ENCODE results near the gene VENTX.

VENTX gene

DNA sequence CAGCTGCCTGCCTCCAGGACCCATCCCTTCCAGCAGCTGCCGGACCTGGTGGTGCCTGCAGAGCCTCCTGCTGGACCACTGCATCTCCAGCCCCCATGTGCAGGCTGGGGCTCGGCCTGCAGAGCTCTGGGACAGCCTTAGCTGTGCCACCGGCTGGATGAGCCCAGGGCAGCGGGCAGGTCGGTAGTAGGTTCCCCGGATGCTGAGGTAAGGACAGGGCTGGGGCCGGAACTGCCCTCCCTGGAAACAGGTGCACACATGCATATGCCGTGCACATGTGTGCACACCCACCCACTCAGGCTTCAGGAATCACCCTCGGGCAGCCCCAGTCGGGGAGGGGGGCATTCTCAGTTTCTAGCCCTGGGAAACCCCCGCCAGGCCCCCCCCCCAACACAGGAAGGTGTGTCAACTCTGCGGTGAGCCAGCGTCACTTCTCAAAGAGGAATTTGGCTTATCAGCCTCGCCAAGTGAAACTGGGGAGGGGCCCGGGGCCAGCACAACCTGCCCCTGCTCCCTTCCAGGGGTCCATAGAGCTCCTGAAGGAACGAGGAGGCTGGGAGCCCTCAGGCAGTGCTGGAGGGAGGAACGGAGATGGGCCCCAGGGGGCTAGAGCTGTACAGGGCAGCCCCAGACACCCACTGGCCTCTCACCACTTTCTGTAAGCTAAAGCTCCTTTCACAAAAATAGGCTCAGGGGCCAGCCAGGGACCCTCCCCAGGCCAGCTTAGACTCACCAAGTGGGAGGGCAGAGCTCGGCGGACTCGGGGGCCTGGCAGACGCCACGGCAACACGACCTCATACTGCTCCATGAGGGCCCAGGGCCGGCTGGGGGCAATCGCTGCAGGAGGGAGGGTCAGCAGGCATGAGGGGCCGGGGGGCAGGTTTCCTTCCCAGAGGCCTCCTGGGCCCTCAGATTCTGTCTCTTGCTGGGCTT, 37.4 kb downstream of the VENTX start:
- DNase-seq: no peak

DNA sequence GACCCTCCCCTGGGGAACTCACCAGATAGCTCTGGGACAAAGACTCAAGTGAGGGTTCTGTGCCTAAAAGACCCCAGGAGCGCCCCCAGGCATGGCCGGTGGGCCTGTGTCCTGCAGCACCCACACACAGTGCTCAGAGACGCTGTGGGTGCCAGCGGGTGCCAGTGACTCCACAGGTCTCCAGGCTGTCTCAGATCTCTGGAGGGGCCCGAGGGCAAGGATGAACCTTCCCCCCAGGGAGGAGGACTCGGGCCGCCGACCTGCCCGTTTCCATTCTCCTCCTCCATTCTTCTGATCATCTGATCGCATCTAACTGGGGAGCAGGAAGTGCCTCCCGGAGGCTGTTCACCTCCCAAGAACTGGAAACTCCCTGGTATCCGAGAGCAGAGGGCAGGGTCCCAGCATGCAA, 38.0 kb downstream of the VENTX start:
- no peak for DNase-seq

DNA sequence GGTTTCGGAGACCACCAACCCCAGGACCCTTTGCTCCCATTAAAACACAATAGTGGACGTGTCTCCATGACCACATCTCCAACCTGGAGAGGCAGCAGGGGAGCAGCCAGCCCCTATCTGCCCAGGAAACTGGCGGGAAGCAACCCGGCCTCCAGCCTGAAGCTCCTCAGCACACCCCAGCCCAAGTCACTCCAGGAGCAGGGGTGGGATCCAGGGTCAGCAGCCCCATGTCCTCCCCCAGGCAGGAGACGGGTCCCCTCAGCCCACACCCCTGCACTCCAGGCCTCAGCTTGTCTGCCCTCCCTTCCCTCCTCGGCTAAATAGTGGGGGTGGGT, 38.4 kb downstream of the VENTX start:
- no peak for DNase-seq

DNA sequence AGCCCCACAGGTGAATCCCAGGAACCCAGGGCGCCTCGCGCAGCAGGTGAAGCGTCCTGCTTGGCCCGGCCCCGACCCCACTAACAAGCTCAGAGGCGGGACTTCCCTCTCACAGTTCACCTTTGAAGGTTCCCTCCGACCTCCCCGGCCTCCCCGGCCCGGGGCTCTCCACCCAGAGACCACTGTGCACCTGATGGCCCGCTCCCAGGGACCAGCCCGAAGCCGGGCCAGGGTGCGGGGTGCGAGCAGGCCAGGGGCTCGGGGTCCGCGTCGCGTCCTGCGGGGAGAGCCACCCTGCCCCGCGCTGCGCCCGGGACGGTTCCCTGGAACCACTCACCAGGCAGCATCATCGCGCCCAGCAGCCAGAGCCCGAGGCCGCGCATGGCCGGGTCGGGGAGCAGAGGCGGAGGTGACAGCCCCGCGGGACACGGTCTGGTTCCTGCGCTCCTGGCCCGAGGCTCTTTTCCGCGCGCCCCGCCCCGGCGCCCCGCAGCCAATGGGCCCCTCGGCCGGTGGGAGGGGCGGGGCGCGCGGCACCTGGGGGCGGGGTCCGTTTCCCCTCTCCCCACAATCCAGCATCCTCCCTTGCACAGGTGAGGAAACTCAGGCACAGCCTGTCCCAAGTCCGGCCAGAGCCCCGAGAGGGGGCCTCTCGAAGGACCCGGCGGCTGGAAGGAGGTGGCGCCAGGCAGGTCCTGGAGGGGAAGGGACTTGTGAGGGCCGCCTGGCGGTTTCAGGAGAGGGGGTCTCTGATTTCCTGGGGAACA, 39.0 kb downstream of the VENTX start, which contains the start of gene ADAM8:
ADAM8 (minus strand) TSS at position 434 of the 767 bp plus-strand sequence; CDS start at position 383, 51 bp downstream.
- DNase-seq: no peak

DNA sequence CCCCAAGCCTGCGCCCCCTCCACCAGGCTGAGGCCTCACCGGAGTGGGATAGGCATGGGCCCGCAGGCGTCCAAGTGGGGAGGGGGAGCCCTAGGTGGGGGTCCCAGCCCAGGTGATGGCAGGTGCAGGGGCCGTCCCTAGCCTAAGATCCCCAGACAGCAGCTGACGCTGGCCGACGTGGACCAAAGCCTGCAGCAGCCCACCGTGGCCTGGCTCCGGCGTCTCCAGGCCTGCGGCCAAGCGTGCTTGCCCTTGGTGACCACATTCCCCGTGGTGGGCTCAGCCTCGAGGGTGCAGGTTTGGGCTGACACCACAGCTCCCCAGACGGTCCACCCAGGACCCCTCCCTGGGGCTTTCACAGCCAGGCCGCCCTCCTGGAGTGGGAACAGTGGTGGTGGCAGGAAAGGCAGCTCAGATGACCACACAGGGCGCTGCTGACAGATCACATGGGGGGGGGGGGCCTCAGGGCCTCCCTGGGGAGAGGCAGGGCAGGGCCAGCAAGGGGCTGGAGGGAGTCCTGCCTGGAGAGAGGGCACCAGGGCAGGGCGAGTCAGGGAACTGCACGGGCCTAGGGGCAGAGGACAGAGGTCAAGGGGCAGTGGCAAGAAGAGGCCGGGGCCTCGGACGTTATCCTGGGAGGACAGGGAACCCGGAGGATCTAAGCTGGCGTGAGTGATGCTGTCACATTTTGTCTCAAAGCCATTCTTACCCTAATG, 39.8 kb downstream of the VENTX start:
- no peak for DNase-seq

DNA sequence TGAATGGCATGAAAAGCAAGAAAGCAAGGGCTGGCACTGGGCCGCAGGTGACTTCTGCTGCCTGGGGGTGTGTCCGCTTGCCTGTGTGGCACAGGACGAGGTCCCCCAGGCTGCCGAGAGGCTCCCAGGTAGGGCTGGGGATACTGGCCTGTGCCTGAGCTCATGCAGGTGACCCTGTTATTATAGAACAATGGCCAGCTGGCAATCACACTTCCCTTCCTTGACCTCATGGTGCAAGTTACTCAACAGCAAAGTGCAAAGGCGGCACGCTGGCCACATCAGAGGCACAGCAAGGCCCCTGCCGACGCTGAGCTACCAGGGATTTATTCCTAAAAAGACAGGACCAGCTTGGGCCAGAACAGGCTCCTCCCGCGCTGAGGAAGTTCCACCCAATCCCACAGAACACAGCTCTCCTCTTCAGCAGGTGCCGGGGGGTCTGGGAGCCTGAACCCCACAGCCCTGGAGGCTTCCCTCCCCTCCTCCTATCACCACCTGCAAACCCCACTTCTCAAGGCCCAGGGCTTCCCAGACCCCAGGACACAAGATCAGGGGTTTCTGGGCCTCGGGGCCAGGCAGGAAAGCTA, 40.4 kb downstream of the VENTX start:
- no peak for DNase-seq

DNA sequence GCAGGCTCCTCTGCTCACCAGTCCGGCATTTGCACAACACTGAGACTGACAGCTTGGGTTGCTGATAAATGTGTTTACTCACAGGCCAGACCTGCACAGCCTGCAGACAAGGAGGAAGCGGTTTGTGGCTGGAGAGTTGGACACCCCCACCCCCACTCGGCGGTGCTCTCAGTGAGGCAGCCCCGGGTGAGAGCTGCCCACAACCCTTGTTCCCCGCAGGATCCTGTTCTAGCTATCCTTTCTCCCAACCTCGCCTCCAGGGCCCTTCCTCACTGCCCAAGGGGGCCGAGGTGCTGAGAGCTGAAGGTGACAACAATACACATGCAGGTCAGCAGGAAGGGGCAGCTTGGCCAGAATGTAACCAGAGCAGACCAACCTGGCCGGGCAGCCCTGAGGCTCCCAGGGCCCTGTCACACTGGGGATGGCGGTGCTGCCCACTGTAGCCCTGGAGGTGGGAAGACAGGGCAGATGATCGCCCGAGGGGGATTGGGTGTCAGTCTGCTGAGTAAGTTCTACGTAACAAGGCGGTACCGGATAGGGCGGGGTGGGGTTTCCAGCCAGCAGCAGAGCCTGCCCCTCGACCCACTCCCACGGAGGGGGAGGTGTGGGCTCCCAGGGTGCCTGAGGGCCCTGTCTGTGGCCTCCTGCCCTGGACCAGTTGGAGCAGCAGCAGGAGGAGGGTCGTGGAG, 41.1 kb downstream of the VENTX start:
- no peak for DNase-seq

DNA sequence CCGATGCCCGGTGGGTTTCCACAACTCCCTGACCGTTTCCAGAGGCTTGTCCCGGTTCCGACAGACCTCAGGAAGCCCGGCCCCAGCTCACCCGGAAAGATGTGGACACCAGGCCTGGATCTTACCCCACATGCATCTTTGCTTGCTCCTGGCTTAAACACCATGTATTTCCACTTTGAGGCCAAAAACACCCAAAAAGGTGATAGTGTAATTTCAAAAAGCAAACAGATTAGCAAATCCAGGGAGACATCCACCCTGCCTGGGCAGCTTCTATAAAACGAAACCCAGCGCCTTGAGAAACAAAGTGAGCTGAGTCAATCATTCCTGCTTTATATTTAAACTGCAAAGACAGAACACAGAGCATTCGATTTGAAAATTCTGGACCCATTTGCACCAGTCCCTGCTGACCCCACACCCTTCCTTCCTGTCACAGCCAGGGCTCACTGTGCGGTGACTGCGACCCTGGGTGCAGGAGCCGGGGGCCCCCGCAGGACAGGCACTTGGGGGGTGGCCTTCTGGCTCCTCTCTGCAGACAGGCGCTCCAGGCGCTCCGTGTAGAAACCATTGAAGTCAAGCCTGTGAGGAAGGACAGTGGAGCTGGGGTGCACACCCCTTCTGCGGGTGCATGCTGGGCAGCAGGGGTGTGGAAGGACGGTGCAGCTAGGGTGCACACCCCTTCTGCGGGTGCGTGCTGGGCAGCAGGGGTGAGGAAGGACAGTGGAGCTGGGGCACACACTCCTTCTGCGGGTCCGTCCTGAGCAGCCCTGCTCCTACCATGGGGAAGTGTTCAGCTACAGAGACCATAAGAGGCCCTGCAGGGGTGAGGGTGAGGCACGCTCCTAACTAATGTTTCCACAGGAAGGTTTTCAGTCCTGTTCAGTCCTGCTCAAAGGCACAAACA, 41.9 kb downstream of the VENTX start:
- DNase-seq: no peak

DNA sequence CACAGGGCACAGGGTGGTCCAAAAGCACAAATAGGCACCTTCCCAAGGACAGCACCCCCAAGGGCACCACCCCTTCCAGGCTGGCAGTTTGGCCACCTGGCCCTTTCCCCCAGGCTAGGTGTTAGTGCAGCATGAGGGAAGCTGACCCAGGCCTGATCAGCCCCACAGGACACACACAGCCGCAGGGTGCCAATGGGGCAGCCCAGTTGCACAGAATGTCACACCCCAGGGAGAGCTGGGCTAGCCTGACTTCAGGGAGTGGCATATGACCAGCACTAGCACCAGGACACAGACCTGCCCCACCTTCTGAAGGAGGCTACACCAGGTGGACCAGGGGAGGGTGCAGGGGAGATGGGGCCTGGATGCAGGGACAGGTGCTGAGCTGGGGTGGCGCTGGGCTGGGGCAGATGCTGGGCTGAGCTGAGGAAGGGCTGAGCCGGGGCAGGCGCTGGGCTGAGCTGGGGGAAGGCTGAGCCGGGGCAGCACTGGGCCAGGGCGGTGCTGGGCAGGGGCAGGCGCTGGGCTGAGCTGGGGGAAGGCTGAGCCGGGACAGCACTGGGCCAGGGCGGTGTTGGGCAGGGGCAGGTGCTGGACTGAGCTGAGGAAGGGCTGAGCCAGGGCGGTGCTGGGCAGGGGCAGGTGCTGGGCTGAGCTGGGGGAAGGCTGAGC, 42.9 kb downstream of the VENTX start:
- DNase-seq: no peak

DNA sequence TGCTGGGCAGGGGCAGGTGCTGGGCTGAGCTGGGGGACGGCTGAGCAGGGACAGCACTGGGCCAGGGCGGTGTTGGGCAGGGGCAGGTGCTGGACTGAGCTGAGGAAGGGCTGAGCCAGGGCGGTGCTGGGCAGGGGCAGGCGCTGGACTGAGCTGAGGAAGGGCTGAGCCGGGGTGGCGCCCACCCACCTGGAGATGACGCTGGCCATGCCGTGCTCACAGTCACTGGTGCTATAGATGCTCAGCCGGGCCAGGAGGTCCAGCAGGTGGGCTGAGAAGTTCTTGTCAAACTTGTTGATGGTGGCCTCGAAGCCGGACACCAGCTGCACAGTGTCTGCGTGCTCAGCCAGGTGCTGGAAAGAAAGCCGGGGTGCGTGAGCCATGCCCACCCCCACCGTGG, 43.4 kb downstream of the VENTX start:
- no peak for DNase-seq

DNA sequence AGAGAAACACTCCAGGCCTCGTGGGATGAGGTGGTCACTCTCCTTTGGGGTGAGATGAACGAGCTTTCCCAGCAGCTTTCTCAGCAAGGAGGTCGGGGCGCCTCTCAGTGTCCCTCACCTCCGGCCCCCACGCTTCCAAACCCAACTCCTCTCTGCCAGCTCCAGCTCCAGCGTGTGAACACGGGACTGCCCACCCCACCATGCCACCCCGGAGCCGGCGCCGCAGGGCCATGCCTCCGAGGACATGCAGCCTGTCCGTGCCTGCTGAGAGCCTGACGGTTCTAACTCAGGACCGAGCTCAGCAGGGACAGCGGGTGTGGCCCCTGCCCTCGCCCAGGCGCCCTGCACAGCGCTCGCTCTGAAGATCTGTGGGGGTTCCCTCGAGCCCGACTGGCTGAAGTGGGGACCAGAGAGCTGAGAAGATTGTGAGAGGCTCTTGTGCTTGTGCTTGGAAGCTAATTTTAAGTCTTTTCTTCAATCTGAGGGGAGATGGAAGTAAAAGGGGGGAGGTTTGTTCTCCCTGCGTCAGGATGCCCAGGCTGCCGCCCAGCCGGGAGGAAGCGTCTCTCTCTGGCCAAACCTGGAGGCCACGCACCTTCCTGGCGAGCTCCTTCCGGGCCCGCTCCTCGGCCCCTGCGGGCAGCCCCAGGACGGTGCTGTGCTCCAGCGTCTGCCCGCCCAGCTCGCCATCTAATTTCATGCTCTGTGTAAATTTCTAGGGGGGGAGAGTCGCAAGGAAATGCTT, 44.1 kb downstream of the VENTX start:
- no peak for DNase-seq

DNA sequence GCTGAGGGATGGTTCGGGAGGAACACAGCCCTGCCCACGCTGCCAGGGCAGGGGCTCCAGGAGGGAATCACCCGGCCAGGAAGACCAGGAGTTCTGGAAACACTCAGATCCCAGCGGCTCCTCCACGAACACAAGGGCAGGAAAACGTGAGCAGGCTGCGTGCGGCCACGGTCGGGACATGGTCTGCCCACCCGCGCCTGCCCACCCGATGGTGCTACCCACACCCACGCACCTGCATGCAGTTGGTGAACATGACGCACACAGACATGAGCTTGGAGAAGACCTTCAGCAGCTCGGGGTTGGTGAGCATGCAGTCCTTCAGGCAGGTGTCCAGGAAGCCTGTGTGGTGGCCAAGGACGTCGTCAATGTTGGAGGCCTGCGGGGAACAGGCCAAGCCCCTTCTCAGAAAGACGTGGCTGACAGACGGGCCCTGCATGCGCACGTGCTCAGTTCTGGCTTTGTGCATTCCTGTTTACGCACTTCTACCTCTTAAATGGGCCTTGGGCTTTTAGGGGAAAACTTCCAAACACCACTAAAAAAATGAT, 45.3 kb downstream of the VENTX start:
- DNase-seq: no peak

DNA sequence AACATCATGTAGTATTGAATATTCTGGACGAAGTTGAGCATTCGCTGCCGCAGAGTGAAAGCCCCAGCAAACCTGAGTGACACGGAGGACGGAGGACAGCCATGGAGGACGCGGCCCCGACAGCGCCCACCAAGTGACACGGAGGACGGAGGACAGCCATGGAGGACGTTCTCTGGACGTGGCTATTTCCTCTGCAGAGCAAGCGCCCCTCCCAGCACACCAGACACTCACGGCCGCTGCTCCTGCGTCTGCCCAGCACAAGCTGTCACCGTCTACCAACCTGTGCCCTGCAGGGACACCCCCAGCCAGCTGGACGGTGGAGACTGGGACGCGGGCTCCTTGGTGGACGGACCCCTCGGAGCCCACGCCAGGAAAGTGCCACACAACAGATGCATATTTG, 46.3 kb downstream of the VENTX start:
- no peak for DNase-seq

DNA sequence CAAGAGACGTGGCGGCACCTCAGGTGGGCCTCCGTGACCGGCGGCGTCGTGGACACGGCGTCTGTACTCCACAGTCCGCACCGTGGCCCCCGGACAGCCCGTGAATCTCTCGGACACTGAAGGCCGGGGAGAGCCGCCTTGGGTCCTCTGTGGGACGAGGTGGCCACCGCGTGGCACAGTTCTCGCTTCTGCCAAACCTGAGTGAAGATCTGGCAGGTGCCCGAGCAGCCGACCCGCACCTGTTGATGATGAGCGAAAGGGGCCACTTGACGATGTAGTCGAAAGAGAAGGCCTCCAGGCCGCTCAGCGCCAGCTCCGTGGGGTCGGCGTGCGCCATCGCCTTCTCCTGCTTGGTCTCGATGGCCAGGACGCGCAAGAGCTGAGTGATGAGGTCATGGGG, 47.6 kb downstream of the VENTX start:
- no peak for DNase-seq

DNA sequence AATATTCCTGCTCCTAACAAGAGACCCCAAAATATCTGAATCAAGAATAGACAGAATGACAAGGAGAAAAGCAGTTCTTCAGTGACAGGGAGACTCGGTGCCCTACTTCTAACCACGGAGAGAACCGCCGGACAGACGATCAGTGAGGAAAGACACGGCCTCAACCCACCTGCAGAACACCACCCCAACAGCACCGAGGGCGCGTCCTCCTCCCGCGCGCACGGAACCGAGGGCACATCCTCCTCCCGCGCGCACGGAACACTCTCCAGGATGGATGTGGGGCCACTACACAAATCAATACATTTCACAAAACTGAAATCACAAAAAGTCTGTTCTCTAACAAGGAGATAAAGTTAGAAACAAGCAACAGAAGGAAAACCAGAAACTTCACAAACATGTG, 48.7 kb downstream of the VENTX start:
- DNase-seq: no peak

DNA sequence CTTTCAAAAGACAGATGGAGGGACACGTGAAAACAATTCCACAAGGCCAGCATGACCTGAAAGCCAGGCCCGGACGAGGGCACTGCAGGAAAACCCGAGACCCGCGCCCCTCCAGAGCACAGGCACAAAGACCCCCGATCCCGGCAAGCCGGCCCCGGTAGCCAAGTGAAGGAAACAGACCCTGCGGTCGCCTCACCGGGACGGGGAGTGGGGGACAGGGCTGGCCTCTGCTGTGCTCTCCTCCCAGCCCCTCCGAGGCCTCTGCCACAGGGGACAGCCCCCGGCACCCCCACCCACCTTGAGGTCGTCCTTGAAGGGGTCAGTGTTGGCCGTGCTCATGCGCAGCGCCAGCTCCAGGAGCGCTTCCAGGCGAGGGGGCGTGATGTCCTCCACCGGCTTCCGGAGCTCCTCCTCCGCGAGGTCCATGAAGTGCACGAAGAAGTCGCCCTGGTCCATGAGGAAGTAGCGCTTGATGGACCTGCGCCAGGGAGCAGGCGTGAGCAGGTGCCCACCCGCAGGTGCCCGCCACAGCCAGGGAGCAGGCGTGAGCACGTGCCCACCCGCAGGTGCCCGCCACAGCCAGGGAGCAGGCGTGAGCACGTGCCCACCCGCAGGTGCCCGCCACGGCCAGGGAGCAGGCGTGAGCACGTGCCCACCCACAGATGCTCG, 50.3 kb downstream of the VENTX start:
- no peak for DNase-seq

DNA sequence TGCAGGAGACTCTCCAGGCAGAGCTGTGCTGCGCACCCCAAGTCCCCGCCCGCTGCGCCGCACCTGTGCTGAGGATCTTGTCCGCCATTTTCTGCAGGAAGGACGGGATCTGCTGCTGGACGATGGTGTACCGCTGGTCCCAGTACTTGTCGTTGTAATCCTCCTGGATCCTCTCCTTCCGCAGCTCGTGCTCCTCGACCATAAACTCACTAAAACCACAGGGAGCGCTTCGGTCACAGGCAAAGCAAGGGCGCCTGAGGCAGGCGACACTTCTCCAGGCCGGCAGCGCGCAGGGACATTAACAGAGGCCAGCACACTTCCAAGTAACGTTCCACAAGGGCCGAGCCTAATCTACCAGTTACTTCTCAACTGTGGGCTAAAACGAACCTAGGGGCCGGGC, 52.1 kb downstream of the VENTX start:
- DNase-seq: no peak
